LNCaP clone FGC (cell line): Measurements from ENCODE around the gene RAB2B.
"Not testable (repeated sequence)": the region's sequence is repeated elsewhere in the genome, so short reads cannot be mapped to it uniquely, and the experiment has no call there.

Source experiments
- DNase-seq: peaks from one replicate; pipeline ENCODE4 v3.0.0-alpha.2; 2011; ENCODE audit warnings: low read depth
- H3K4me3 ChIP-seq: 2 replicates; pipeline ENCODE4 v1.5.1; 2011; ENCODE audit warnings: mild to moderate bottlenecking, low read depth, low read length, control low read depth
- CTCF ChIP-seq: IDR thresholded peaks from 2 replicates; pipeline ENCODE4 v1.5.1; 2012; ENCODE audit warnings: mild to moderate bottlenecking; ENCODE audit not compliant: control insufficient read depth, insufficient read depth; ENCODE audit errors: extremely low read depth

RAB2B gene

GRCh38 chr14:21454843-21455544, 21.8 kb downstream of the RAB2B start:
- H3K4me3 ChIP-seq, result peak overlapping the region; percentile 90
- DNase-seq, result no peak
- no peak for TF ChIP-seq CTCF

- H3K4me3 ChIP-seq, result no peak overlapping the region
- no peak for TF ChIP-seq CTCF
- no peak for DNase-seq
Measured at GRCh38 chr14:21449899-21450216, 26.9 kb downstream of the RAB2B start.

GRCh38 chr14:21442657-21443056, 34.1 kb downstream of the RAB2B start:
- not testable (repeated sequence) for H3K4me3 ChIP-seq, DNase-seq

GRCh38 chr14:21440859-21441258, 35.9 kb downstream of the RAB2B start:
- H3K4me3 ChIP-seq, result no peak overlapping the region
- DNase-seq, result no peak
- no peak for TF ChIP-seq CTCF

GRCh38 chr14:21437063-21437901, 39.5 kb downstream of the RAB2B start:
- TF ChIP-seq CTCF, result no peak
- peak overlapping the region; percentile 66 for H3K4me3 ChIP-seq
- DNase-seq, result peak; percentile 98

GRCh38 chr14:21436567-21437062, 40.1 kb downstream of the RAB2B start:
- peak overlapping the region; percentile 66 for H3K4me3 ChIP-seq
- no peak for TF ChIP-seq CTCF
- DNase-seq, result no peak

GRCh38 chr14:21431126-21431525, 45.6 kb downstream of the RAB2B start:
- H3K4me3 ChIP-seq, result no peak overlapping the region
- peak; percentile 65 for DNase-seq
- no peak for TF ChIP-seq CTCF
